Suppressor macrophage (primary cell): ENCODE results near the gene HORMAD1.
"Not testable (repeated sequence)": the region's sequence is repeated elsewhere in the genome, so short reads cannot be mapped to it uniquely, and the experiment has no call there.

Experiments used
- DNase-seq, 4 experiments: peaks; one replicate each; pipeline ENCODE4 v3.0.0-alpha.2; 2020 to 2022

Gene HORMAD1

DNA sequence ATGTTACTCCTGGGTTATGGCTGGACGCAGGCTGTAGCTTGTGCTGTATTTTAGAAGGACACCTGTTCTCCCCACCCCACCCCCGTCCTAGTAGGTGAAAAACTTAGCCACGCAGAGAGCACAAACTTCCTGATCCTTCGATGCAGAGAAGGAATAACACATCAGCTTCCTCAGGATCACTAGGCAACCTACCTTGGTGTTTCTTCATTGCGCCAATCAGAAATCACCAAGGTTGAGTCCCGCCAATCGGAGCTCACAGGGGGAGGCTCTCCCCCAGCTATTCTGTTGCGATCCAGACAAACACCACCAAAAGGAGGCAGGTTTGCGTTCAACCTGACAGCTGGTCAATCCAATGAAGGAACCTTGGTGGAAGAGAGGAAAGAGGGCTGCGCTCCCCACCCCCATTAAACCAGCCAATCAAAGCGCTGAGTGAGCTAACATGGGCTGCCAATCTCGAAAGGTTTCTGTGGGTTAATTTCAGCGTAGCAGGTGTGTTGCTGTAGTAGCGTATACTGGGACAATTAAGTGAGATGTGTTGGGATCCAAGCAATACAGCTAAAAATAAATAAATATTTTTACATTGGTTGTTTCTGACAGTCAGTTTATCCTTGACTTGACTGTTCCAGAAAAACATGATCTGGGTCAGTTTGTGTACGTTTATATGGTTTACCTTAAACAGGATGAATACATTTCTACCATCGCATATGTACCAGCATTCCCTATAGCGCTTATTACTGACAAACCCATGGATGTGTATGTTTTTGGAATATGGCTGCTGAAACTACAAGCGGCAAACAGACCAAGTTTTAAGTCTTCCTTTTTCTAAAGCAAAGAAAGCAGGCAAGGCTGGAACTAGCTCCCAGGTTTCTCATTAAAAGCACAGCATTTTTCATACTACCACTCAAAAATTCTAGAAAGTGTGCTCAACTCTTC is 23.4 kb downstream of the HORMAD1 start, which contains the start of gene GOLPH3L:
TSS of gene GOLPH3L (minus strand) at position 160 of the 933 bp plus-strand sequence. CDS start 2,316 bp downstream, outside the sequence.
- DNase-seq: peak; percentile 87 to 94 (median 91)

DNA sequence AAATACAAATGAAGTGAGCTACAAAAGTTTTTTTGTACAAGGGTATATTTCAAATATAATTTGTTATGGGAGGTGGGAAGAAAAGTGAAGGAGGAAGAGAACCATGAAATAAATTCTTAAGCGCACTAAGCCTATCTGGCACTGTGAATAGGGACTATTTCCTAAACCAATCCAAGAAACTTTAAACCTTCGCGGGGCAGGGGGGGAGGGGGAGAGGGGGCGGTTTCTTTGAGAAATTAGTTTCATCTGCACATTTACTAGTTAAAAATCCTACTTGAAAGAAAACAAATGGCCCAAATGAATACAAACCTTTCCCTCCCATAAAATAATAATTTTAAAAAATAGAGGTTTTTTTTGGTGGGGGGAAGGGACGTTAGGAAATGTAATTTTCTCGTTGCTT is 24.1 kb downstream of the HORMAD1 start:
- DNase-seq: peak in 1 of 4 experiments; percentile 6

DNA sequence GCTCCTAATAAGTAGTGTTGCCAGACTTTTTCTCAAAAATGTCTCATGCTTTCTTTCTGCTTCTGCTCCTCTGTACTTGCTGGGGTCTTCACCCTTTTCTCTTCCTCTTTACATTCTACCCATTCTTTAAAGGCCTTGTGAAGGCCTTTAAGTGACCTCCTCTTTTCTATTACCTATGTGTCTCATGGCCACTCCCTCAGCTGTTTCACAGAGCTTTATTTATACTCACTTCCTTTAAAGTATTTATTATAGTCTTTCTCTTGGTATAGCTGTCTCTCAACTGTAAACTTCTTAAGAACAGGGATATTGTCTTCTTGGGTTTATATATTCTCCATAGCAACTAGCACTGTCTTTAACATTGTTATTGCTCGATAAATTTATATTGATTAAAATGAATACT is 24.5 kb downstream of the HORMAD1 start:
- peak in 1 of 4 experiments; percentile 5 for DNase-seq

DNA sequence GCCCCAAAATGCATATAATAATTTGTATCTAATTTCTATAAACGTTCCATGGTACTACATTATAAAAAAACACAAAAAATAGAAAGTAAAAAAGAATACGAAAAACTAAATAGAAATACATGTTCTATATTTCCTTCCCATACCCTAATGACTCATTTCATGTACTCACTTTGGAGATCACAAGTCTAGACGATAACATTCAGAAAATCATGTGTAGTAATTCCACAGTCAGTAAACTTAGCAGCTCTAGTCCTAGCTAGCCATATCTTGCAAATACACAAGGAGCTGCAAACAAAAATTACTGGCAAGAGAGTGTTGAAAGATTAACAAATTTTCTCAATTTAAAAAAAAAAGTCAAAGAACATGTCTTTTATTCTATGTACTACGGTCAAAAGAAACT is 25.1 kb downstream of the HORMAD1 start:
- peak in 2 of 4 experiments; percentile 1 to 10 for DNase-seq

DNA sequence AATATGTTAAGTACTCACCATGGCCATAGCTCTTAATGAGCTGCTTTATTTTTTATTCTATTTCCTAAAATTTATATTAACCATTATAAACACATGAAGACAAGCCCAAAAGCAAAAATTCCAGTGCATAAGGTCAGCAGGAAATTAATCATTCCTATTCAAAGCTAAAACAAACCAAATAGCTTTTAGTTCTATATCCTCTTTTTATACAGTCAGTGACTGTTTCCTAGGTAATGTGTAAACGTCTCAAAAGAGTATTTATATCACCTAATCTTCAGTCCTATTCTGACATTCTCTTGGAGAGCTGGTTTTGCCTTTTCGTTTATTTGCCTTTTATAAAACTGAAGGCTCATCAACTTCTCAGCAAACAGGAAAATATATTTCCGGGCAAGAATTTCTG is 28.0 kb downstream of the HORMAD1 start:
- no peak for DNase-seq

DNA sequence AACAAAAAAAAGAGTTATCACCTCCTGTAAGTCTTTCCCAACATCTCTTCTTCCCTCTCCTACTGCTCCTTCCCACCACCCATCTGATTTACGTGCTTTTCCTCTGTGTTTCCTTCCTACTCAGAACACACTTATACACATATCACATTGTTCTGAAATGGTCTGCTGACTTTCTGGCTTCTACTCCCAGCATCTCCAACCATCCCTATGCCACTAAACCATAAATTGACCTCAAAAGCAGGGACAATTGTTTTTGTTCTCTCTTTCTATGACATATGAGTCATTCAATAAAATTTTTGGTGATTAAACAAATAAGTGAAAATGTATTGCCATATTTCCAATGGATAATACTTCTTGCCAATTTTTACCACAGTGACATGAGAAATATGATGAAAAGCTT is 31.9 kb downstream of the HORMAD1 start:
- DNase-seq: no peak

DNA sequence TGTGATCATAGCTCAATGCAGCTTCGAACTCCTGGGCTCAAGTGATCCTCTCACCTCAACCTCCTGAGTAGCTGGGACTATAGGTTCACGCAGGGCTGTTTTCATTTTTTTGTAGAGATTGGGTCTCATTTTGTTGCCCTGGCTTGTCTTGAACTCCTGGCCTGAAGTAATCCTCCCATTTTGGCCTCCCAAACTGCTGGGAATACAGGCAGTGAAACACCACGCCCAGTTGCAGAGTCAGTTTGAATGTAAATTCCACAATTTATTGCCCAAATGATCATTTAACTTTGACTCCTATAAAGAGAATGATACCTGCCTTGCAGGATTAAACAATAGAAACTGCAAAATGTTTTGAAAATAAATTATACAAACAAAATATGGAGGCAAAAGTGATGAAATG is 34.4 kb downstream of the HORMAD1 start:
- no peak for DNase-seq

DNA sequence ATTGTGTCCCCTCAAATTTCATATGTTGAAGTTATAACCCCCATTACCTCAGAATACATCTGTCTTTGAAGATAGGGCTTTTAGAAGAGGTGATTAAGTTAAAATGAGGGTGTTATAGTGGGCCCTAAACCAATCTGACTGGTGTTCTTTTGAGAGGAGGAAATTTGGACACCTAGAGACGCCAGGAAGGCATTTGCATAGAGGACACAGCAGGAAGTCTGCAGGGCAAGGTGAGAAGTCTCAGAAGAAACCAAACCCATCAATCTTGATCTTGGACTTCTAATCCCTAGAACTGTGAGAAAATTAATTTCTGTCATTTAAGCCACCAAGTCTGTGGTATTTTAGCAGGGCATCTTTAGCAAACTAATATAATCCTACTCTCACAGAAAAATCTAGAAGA is 36.8 kb downstream of the HORMAD1 start:
- no peak for DNase-seq

DNA sequence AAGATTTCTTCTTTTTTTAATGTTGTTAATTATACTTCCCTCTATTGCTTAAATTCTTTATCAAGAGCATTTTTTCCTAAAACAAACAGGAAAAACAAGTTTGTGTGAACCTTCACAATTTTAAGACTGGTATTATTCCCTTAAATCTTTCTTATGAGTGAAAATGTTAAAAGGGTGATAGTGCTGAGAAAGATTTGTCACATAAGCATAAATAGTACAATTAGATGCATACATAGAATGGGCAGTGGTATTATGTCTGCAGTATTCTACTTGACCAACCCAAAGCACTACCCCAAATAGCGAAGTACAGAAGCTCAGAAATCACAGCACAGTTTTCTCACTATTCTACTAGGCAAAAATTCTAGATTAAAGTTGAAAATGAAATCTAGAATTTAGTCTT is 41.7 kb downstream of the HORMAD1 start:
- no peak for DNase-seq

DNA sequence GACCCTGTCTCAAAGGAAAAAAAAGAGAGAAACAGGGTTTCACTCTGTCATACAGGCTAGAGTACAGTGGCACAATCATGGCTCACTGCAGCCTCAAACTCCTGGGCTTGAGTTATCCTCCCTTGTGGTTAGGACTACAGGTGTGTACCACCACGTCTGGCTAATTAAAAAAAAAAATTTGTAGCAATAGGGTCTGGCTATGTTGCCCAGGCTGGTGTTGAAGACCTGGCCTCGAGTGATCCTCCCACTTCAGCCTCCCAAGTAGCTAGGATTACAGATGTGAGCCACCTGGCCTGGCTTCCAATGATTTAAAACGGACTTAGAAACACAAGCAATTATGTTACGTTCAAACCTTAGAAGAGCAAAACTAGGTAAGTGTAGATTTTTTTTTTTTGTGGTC is 45.8 kb downstream of the HORMAD1 start:
- no peak for DNase-seq

DNA sequence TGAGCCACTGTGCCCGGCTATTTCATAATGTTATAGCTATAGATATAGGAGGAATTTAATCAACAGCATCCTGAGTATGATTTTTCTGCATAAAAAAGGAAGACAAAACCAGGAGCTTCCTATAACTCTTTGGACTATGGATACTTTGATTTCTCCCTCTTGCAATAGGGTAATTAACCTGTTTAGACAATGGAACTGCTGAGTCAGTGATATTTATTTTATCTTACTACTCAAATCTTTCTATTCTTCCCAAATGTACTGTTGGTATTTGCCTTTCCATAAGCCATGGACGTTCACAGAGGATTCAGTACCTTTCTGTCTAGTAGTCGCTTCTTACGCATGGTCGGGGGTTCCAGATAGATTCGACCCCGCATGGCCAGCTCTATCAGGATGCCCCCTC is 57.4 kb downstream of the HORMAD1 start:
- no peak for DNase-seq

DNA sequence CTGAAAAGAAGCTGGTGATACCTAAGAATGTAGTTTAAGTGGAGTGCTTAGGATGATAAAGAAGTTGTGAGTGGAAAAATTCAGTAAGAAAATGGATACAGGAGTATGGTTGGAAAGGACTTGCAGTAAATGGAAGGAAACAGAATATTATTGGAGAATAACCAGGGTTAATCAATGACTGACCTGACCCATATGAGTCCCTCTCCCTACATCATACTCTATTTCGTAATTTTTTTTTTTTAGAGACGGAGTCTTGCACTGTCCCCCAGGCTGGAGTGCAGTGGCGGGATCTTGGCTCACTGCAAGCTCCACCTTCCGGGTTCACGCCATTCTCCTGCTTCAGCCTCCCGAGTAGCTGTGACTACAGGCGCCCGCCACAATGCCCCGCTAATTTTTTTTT is 57.9 kb downstream of the HORMAD1 start:
- no peak for DNase-seq

DNA sequence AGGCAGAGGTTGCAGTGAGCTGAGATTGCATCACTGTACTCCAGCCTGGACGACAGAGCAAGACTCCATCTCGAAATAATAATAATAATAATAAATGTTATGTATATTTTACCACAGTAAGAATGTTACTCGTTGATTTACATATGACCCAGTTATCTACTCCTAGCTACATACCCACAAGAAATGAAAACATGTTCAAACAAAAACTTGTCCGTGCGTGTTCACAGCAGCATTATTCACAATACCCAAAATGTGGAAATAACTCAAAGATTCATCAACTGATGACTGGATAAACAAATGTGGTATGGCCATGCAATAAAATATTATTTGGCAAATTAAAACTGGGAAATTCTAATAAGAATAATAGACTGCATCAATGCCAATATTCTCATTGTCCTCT is 59.5 kb downstream of the HORMAD1 start:
- DNase-seq: no peak

DNA sequence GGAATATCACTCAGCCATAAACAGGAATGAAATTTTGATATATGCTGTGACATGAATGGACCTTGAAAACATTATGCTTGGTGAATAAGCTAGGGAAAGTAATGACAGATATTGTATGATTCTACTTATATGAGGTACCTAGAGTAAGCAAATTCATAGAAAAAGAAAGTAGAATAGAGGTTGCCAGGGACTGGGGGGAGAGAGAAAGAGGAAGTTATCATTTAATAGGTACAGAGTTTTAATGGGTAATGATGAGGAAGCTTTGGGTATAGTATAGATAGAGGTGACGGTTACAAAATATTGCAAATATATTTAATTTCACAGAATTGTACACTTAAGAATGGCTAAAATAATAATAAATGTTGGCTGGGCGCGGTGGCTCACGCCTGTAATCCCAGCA is 60.1 kb downstream of the HORMAD1 start:
- no peak for DNase-seq

DNA sequence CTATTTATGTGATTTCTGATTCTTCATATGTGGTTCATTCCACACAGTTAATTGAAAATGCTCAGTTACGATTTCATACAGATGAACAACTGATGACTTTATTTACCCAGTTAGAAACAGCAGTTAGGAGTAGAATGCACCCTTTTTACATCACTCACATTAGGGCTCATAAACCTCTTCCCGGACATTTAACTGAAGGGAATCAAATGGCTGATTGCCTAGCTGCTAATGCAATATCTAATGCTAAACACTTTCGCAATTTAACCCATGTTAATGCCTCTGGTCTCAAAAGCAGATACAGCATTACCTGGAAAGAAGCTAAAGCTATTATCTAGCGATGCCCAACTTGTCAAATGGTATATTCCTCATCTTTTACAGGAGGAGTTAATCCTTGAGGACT is 63.6 kb downstream of the HORMAD1 start:
- not testable (repeated sequence) for DNase-seq

DNA sequence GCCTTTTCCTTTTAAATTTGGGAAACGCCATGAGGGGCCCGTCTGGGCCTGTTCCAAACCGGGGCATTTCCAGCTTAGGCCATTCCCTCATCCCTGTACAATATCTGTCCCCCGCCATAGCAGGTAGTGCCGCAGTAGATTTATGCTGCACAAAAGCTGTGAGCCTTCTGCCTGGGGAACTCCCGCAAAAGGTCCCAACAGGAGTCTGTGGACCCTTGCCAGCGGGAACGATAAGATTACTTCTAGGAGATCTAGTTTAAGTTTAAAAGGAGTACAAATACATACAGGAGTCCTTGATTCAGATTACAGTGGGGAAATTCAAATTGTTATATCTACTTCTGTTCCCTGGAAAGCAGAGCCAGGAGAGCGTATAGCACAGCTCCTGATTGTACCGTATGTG is 66.1 kb downstream of the HORMAD1 start:
- not testable (repeated sequence) for DNase-seq

DNA sequence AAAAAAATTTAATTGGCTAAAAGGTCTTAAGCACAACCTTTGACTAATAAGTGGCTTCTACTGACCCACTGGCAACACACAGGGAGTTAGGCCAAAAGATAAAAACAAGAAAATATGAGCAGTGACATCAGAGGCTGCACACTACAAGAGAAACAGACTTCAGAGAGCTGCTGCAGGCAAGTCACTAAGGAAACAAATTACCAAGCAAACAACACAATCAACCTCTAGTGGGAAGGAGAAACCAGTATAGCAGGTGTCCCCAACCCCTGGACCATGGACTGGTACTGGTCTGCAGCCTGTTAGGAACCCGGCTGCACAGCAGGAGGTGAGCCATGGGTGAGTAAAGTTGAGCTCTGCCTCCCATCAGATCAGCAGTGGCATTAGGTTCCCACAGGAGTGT is 70.5 kb downstream of the HORMAD1 start:
- DNase-seq: no peak

DNA sequence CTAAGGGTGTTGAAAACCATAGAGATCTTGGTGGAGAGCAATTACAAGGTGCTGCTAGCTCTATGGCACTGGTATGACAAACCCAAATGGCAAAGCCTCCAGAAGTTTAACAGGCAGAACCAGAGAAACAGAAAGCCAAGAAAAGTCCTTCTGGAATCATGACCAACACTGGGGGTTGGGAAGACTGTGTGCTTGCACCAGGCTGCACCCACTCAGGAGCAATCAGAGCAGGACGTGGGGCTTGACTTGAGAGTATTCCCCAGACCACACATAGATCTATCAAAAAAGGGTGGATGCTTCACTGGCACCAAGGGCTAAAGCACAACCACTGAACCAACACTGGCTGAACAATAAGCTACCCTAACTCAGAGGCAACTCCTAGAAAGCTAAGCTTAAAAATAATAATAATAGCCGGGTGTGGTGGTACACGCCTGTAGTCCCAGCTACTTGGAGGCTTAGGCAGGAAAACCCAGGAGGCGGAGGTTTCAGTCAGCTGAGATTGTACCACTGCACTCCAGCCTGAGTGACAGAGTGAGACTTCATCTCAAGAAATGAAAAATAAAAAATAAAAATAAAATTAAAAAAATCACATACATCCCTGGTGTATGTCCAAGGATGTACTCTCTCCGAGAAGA is 71.1 kb downstream of the HORMAD1 start:
- DNase-seq: no peak
